NCI-H2171 (cell line): ENCODE data around the gene SELENOO.
"Not testable (repeated sequence)": the region's sequence is repeated elsewhere in the genome, so short reads cannot be mapped to it uniquely, and the experiment has no call there.

Experiments
- DNase-seq: peaks from one replicate; lab custom pipeline; 2025; lab: John Stamatoyannopoulos, UW

The SELENOO gene

DNA sequence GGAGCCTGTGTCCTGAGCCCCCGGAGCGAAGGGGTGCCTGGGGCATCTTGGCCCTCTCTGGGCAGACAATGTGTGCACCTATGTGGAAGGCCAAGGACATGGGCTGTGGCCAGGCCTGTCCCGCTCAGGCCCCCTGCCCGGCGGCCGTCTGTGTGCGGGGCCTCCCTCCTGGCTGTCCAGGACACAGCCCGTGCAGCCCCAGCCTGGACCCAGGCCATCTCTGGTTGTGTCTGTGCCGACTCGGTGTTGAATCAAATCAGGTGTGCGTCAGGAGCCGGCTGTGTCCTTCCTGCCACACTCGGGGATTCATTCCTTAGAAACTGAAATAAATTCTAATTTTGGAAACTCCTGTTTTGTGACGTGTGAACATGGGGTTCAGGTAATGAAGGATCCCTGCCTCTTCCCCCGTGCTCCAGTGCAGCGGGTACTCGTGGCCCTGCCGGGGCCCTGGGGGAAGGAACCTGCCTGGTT, 1.5 kb upstream of the SELENOO start:
- no peak for DNase-seq

DNA sequence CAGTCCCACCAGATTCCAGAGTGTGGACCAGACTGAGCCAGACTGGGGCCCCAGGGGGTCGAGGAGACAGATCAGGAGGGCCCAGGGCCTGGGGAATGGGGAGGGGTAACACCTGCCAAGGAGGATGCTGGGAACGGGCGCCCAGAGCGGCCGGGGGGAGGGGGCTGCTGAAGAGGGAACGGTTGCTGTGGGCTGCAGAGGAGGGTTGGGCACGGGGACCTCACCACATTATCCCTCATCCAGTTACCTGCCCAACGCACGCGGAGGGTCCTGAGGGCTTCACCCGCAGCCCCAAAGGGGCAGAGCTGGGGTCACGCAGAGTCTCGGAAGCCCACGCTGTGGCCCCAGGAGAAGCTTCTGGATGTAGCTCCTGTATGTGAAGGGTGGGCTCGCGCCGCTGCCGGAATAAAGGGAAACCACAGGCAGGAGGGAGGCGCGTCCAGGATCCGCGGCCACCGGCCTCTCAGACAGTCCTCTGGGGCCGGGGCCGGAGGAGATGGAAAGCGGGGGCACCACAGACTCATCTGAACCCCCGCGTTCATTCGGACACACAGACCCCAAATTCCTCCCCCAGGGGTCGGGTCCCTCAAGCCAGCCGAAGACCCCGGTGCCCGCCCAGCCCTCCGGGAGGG, 866 bp upstream of the SELENOO start:
- no peak for DNase-seq

DNA sequence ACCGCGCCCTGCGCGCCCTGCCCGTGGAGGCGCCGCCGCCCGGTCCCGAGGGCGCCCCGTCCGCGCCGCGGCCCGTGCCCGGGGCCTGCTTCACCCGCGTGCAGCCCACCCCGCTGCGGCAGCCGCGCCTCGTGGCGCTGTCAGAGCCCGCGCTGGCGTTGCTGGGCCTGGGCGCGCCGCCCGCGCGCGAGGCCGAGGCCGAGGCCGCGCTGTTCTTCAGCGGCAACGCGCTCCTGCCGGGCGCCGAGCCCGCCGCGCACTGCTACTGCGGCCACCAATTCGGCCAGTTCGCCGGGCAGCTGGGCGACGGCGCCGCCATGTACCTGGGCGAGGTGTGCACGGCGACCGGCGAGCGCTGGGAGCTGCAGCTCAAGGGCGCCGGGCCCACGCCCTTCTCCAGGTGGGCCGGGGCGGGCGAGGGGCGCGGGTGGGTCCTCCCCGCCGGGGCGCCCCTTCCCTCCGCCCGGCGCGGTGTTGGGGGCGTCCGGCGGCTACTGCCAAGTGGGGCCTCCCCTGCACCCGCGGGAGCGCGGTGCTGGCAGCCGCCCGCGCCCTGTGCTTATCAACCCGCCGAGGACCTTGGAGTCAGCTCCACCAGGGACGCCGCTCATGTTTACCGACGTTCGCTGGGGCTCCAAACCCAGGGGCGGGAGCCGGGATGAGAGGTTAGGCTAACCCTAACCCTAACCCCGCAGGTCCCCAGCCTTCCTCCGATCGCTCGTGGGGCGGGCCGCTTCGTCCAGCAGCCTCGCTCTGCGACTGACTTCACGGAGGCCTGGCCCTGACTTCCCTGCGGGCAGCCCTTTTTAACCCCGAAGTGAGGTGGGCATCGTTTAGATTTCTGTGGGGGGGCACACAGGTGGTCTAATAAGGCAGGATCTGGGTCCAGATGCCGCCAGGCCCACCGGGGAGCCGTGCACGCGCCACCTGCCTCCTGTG, 649 bp downstream of the SELENOO start:
- DNase-seq, result no peak

DNA sequence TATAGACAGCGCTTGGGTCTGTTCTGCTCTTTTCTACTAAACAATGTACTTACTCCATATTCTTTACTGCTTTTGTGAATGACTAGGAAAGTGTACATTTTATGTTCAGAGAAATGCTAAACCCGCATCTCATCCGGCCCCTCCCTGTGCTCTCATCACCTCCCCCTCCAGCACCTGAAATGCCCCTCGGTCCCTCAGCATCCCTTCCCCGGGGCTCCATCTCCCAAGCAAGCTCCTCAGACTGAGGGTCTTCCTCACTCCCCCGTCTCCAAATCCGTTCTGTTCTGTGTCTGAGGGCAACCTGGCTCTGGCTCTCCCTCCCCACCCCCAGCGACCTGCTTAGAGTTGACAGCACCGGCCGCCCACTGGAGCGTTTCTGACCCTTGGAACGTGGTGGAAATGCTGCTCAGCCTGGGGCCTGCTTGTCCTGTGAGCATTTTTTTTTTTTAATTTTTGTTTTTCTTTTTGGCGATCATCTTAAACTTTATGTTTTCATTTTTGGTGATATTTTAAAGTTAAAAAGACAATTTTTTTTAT, 1.4 kb downstream of the SELENOO start:
- DNase-seq, result no peak

DNA sequence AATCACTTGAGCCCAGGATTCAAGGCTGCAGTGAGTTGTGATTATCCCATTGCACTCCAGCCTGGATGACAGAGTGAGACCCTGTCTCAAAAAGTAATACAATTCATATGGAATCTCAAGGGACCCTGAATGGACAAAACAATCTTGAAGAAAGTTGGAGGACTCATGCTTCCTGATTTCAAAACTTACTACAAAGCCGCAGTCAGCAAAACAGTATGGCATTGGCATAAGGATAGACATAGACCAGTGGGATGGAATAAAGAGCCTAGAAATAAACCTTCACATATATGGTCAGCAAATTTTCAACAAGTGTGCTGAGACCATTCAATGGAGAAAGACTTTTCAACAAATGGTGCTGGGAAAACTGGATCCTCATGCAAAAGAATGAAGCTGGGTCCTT, 2.5 kb downstream of the SELENOO start:
- no peak for DNase-seq

DNA sequence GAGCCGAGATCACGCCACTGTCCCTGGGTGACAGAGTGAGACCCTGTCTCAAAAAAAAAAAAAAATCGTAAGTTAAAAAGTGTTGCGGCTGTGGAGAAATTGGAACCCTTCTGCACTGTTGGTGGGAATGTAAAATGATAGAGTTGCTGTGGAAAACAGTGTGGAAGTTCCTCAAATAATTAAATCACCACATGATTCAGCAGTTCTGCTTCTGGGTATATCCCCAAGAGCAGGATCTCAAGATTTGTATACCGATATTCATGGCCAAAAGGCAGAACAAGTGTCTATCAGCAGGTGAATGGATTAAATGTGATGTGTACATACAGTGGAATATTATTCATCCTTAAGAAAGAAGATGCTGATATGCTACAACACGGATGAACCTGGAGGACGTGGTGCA, 3.8 kb downstream of the SELENOO start:
- no peak for DNase-seq

DNA sequence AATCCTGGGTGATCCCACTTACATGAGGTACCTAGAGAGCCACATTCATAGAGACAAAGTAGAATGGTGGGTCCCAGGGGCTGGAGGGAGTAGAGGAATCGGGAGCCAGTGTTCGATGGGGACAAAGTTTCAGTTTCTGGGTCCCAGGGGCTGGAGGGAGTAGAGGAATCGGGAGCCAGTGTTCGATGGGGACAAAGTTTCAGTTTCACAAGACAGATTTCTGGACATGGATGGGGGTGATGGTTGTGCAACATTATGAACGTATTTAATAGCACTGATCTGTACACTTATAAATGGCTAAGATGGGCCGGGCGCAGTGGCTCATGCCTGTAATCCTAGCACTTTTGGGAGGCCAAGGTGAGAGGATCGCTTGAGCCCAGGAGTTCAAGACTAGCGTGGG, 4.2 kb downstream of the SELENOO start:
- DNase-seq, result not testable (repeated sequence)

DNA sequence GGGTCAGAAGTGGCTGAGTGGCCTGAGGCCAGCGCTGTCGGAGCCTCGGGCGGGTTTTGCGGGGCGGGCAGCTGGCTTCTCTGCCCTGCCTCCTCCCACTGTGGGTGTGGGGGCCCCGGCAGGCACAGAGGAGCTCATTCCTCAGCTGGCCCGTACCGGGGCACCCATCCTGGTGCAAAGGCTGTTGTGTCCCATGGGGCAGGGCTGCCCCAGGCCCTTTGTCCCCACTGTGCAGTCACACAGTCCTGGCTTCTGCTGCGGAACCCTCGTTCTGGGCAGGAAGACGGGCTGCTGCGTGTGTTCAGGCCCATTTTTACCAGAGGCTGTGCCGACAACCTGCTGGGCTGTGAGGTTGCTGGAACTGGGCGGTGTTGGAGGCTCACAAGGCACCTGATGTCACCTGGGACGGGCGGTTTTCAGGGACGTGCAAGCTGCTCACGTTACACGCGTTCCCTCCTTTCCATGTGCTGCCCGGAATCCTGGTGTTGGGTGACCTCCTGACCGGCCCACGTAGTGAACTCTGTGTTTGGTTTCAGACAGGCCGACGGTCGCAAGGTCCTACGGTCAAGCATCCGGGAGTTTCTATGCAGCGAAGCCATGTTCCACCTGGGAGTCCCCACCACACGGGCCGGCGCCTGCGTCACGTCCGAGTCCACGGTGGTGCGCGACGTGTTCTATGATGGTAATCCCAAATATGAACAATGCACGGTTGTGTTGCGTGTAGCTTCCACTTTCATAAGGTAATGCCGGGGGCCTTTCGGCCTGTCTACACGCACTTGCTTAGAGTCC, 5.2 kb downstream of the SELENOO start:
- no peak for DNase-seq

DNA sequence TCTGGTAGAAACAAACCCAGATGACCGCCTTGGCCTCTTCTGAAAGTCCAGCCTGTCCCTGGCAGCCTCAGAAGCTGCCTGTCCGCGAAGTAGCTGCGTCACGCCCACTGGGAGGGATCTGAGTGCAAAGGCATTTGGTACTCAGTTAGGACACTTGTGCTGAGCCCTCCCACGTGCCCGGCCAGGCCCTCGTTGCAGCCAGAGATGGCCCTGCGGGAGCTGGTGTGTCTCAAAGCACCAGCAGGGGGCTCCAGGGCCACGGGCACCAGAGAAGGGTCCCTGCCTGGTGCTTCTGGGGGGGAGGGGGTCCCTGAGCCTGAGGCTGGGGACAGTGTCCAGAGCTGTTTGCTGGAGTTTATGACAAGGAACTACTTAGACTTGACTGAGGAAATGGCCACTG, 5.8 kb downstream of the SELENOO start:
- DNase-seq, result no peak

DNA sequence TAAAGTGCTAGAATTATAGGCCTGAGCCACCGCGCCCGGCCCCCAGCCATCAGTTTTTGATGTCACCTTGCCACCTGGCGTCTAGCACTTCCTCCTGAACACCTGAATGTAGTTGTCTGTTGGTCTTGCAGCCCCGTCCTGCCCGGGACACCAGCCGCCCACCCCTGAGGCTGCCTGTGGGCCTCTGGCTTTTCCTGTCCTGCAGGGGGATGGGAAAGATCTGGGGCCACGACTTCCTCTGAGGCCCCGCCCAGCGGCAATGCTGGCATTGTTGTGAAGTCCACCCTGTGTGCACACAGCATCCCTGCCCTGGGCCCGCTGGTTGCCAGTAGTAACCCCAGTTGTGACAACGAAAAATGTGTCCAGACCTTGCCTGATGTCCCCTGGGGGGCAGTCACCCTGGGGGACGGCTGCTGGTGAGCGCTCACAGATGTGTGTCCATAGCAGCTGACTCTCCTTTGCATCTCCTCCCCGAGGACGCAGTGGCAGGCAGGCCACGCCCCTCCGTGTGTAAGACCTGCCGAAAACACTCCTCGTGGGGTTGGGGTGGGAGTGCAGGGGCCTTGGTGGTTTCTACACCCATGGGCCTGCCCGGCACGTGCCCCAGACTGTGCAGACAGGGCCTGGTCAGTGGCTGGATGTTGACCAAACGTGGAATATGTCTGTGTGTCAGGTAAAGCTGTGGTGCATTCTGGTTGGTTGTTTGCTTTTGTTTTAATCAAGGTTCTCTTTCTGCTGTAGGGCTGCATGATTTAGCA, 6.8 kb downstream of the SELENOO start:
- DNase-seq, result no peak

DNA sequence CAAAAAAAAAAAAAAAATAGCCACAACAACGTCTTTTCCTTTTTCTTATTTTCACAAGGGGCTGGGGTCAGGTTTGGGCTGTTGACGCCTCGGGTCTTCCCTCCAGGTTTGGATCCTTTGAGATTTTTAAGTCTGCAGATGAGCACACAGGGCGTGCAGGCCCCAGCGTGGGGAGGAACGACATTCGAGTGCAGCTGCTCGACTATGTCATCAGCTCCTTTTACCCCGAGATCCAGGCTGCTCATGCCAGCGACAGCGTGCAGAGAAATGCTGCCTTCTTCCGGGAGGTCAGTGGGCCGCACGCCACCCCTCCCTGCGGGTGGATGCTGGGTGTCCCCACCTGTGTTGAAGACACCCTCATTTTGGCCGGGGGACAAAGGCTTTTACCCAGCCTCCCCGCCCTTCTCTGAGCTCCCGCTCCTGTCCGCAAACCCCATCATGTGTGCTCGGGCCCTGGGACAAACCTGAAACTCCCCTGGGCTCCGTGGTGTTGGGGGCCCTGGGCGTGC, 7.7 kb downstream of the SELENOO start:
- no peak for DNase-seq

DNA sequence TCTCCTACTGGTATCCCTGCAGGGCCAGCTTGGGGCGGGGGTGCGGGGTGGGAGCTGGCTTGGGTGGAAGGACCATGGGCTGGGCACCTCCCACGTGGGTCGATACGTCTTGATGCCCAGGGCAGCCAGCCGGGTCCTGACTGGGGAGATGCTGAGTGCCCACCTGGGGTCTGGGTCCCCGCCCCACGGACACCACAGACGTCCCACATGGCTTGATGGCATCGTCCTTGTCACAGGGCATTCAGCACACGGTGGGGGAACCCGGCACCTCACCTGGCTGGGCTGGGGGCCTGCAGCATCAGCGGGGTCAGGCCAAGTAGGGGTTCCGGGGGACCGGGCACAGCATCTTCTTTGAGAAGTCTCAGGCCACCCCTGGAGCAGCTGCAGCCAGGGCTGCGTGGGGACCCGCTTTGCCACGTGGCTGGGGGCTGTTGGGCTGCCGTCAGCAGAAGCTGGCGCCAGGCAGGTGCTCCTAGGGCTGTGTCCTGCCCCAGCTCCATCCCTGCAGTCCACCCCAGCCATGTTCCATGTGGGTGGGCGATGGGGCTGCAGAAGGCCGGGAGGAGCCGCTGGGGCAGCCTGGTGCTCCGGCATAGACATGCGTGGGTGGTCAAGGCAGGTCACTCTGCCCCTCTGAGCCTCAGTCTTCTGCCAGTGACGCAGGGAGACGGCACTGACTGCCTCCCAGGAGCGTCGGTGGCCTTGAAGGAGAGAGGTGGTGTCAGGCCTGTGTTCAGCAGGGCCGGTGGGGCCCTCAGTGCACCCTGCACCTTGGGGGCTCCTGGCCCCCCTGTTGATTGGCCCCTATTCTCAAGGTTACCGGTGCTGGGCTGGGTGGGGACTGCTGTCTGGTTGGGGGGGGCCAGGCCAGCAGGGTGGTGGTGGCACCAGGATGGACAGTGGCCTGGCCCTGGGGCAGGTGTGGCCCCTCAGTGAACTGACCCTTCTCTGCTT, 8.4 kb downstream of the SELENOO start:
- no peak for DNase-seq

DNA sequence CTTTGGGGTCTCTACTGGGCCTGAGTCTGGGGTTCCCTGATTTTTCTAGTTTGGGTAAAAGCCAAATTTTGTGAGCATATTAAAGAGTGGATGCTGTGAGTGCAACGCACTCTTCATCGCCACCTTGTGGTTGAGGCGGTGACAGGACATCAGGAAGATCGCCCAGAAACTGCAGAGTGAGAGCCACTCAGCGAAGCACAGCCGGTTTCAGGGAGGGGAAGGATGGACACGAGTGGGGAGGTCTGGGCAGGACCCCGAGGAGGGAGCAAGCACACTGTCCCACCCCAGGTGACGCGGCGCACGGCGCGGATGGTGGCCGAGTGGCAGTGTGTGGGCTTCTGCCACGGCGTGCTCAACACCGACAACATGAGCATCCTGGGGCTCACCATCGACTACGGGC, 9.1 kb downstream of the SELENOO start:
- DNase-seq, result peak; percentile 46

DNA sequence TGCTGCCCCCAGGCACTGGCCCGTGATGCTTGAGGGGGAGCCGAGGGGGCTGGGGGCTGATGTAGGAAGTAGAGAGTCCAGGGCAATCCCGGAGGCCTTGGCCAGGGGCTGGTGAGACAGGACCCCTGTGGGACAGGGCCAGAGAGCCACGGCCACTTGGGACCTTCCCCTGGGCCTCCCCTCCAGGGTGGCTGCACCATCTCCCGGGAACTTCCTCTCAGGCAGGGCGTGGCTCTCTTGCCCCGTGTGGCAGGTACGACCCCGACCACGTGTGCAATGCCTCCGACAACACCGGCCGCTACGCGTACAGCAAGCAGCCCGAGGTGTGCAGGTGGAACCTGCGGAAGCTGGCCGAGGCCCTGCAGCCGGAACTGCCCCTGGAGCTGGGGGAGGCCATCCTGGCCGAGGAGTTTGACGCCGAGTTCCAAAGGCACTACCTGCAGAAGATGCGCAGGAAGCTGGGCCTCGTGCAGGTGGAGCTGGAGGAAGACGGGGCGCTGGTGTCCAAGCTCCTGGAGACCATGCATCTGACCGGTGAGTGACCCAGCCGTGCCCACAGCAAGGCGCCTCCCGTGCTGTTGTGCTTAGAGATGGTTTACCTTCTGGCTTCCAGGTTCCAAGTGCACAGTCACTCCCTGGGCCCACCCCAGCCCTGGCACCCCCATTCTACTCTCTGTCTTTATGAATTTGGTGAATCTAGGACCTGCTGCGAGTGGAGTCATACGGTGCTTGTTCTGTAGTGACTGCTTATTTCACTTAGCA, 9.7 kb downstream of the SELENOO start:
- no peak for DNase-seq

DNA sequence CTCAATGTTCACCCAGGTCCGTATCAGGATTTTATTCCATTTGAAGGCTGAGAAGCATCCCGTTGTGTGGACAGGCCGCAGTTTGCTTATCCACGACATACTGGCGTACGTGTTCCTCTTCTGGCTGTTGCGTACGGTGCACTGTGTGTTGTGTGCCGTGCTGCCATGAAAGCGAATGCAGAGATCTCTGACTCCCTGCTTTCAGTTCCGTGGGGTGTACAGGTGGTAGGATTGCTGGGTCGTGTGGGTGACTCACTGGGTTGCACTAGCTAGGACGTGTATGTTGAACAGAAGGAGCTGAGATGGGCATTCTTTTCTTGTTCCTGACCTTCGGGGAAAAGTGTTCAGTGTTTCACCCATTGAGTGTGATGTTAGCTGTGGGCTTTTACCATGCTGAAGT, 10.3 kb downstream of the SELENOO start:
- DNase-seq, result no peak

DNA sequence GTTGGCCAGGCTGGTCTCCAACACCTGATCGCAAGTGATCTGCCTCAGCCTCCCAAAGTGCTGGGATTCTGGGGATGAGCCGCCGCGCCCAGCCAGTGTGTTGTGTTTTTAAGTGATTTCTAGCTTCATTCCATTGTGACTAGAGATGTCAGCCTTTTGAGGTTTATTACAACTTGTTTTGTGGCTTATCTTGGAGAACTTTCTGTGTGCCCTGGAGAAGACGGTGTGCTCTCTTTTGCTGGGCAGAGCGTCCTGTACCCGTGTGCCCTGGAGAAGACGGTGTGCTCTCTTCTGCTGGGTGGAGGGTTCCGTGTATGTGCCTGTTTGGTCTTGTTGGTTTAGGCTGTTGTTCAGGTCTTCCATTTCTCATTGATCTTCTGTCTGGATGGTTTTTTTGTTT, 12.5 kb downstream of the SELENOO start:
- no peak for DNase-seq

DNA sequence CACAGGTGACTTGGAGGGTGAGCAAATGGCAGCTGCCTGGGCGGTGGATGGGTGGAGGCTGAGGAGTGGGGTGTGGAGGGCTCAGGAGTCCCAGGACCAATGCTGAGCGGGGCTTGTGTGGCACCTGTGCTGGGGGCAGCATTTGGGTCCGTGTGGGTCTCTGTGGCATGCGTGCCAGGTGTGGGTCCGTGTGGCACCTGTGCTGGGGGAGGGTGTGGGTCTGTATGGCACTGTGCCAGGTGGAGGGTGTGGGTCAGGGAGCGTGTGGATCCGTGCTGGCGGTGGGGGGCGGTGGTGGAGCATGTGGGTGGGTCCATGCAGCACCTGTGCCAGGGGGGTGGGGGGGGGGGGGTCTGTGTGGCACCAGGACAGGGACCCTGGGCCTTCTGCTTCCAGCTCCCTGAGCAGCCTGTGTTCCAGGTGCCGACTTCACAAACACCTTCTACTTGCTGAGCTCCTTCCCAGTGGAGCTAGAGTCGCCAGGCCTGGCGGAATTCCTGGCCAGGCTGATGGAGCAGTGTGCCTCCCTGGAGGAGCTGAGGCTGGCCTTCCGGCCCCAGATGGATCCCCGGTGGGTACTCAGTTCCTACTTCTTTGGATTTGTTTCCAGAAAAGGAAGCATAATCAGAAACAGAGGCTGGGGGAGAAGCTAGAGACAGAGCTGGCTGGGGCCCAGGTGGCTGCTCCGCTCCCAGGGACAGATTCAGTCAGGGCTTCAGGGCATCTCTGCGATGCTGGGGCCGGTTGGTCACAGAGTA, 14.7 kb downstream of the SELENOO start:
- no peak for DNase-seq

DNA sequence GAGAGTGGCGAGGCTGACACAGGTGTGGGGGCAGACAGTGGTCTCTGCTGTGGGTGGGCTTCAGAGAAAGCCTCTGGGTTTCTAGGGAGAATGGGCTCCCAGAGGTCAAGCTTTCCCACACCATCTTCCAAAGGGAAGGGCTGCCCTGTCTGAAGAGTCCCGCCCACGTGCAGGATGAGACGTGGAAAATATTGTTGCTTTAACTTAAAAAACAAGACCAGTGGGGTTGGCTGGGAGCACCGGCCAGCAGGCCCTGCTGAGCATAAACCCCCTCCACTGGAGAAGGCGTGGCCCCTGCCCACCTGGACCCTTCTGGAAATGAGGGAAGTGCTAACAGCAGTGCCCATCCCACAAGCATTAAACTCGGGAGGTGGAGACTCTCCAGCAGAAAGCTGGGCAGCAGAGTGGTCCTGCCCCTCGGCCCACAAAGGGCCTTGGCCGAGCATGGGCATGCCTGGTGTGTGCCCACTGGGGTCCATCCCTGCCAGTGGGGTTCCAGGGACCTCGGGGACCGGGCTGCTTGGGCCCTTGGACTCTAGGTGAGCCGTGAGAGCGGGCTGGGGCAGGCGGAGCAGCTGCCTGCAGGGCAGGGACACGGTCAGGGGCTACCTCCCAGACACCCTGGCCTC, 15.4 kb downstream of the SELENOO start:
- no peak for DNase-seq
